LNCaP clone FGC (cell line): ENCODE measurements around the gene USP12.
A peak's percentile ranks its signal among the peaks of the same experiment; 100 is the strongest.

Experiments
- DNase-seq: peaks from one replicate; pipeline ENCODE4 v3.0.0-alpha.2; 2011; ENCODE audit warnings: low read depth
- H3K4me3 ChIP-seq: 2 replicates; pipeline ENCODE4 v1.5.1; 2011; ENCODE audit warnings: mild to moderate bottlenecking, low read depth, low read length, control low read depth
- TF ChIP-seq, protein P1 (sequence below): IDR thresholded peaks from 2 replicates; pipeline ENCODE4 v1.5.1; 2012; ENCODE audit warnings: mild to moderate bottlenecking; ENCODE audit not compliant: control insufficient read depth, insufficient read depth; ENCODE audit errors: extremely low read depth

Gene USP12

DNA sequence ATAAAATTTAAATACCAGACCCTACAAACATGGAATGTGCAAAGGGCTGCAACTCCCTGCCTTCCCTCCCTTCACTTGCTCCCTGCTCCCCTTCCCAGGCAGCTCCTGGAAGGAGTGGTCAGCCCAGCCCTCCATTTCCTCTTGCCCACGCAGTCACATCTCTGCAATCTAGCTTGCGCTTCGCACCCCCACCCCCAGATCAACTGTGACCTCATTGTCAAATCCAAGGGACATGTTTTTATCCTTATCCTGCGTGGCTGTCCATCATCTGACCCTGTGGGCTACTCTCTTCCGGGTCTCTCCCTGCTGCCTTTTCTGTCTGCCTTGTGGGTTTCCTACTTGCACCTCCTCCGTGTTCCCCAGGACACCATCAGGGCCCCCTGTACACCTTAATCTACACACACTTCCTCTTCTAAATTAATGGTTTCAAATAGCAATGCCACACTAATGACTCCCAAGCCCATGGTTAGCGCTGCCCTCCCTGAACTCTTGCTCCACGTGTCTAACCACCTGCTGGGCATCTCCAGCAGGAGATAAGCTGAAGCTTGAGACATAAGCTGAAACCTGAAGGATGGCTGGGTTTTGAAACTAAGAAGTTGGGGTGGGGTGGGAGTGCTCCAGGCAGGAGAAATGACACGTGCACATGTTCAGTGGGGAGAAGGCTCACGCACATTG is 118.3 kb downstream of the USP12 start:
- TF ChIP-seq, protein P1, sequence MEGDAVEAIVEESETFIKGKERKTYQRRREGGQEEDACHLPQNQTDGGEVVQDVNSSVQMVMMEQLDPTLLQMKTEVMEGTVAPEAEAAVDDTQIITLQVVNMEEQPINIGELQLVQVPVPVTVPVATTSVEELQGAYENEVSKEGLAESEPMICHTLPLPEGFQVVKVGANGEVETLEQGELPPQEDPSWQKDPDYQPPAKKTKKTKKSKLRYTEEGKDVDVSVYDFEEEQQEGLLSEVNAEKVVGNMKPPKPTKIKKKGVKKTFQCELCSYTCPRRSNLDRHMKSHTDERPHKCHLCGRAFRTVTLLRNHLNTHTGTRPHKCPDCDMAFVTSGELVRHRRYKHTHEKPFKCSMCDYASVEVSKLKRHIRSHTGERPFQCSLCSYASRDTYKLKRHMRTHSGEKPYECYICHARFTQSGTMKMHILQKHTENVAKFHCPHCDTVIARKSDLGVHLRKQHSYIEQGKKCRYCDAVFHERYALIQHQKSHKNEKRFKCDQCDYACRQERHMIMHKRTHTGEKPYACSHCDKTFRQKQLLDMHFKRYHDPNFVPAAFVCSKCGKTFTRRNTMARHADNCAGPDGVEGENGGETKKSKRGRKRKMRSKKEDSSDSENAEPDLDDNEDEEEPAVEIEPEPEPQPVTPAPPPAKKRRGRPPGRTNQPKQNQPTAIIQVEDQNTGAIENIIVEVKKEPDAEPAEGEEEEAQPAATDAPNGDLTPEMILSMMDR: no peak
- H3K4me3 ChIP-seq: no peak overlapping the region
- DNase-seq: no peak

DNA sequence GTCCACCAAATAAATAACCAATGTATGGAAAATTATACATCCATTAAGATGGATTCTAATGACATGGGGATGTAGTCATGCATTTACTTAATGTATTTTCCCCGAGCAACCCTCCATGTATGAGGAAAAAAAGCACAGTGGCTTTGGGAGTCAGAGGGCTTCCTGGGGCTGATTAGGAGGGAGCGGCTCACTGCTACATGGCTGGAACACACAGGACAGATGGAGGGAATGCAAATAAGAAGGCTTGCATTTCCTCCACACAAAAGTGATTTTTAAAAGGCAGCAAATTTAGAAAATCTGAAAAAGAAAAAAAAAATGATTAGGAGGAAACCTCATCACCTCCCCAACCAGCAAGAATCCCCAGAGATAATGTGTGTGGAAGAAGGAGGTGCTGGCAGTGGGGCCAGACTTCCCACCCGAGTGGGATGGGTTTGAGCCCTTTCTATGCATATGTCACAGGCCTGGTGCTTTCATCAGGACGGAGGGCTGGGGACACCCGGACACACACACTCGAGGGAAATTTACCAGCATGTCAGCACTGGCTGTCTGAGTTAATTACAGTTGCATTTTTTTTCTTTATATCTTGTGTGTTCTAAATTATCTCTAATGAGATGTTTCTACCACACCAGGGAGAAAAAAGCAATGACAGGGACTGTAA is 118.9 kb downstream of the USP12 start:
- no peak overlapping the region for H3K4me3 ChIP-seq
- TF ChIP-seq, protein P1: no peak
- DNase-seq: no peak

DNA sequence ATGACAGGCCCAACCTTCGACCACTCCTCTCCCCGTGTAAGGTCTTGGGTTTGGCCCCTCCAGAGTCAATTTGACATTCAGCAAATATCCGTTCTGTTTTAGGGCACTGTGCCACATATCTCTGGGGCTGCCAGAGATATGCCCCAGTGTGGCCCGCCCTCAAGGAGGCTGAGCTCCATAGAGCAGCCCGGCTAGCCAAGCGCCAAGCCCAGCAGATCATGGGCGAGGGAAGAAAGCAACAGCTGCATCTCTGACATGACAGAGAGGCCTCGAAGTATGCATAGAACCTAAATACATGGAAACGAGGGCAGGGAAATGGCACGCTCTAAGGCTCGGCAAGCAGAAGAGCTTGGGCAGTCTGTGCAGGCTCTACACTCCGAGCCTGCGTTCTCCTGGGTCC is 124.5 kb downstream of the USP12 start:
- H3K4me3 ChIP-seq: no peak overlapping the region
- DNase-seq: no peak
- TF ChIP-seq, protein P1: no peak

DNA sequence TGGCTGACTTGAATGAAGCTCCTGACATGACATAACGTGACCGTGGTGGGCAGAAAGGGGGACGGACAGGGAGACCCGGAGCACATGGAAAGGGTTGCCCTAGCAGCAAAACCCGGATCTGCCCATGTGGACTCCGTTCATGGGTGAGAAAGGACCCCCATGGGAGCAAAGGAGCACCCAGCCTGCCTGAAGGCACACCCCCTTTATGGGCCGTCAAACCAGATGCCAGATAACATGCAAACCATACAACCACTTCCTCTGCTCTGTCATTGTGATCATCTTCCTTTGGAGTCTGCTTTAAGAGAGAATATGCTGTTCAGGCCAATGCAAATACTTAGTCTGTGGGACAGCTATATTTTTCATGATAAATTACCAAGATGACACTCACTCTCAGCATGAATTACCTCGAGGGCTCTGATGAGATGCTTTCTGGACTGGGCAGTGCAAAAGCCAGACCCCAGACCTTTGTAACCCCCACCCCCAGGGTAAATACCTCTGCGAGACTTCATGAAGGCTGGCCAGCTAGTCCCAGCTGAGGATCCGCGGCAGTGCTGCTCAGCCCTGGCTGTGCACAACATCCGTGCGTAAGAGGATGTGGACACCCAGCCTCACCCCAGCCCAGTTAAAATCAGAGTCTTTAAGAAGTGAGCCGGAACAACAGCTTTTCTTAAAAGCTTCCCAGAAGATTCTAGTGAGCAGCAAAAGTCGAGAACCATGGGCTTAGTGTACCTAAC is 126.6 kb downstream of the USP12 start:
- TF ChIP-seq, protein P1: no peak
- no peak for DNase-seq
- no peak overlapping the region for H3K4me3 ChIP-seq

DNA sequence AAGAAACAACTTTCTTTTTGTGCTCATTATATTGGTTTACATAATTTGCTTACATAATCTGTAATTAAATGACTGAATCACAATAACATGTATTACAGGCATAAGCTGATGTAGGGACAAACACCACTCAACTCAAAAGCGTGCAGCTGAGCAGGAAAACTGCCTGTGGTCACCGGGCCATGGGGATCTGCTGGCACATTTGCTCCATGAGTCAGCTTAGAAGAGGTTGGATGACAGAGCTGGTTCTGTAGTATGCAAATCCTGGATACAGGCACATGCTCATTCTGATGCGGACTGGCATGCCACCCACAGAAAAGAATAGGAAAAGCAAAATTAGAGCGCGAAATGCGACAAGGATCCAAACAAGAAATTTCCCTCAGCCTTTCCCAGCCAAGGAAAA is 128.6 kb downstream of the USP12 start:
- TF ChIP-seq, protein P1: no peak
- peak; percentile 43 for DNase-seq
- H3K4me3 ChIP-seq: no peak overlapping the region

DNA sequence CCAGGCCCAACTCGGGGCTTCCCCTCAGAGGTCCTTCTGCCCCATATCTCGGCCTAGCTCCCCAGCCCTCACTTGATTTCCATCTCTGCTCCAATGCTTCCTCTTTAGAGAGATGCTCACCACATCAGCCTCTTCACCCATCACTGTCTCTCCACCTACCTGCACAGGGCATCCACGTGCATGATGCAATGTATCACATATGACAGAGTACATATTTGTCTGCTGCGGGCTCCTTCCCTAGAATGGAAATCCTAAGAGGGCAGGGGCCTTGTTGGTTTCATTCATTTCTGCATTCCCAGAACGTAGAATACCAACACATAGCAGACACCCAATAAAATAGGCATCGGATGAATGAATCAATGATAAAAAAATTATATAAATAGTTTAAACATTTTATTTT is 130.3 kb downstream of the USP12 start:
- TF ChIP-seq, protein P1: no peak
- no peak for DNase-seq
- no peak overlapping the region for H3K4me3 ChIP-seq
